SU-DHL-6 (cell line): ENCODE measurements around the gene PDCD10.

Source experiments
- CTCF ChIP-seq: fragments of 200-600 bp; sonication (generic); IDR thresholded peaks from one replicate; pipeline ENCODE4 v1.5.1; 2017; ENCODE audit warnings: antibody characterized with exemption, mild to moderate bottlenecking, low read length, moderate library complexity; ENCODE audit not compliant: insufficient read depth, poor library complexity, severe bottlenecking
- EZH2phosphoT487 ChIP-seq: fragments of 200-600 bp; sonication (generic), shearing (Covaris generic); conservative IDR thresholded peaks from 2 replicates; pipeline ENCODE4 v1.6.1; 2018; ENCODE audit warnings: mild to moderate bottlenecking, antibody characterized with exemption, low read length, moderate library complexity, mixed read lengths

- TF ChIP-seq CTCF, result no peak
- no peak for TF ChIP-seq EZH2phosphoT487
Measured at GRCh38 chr3:167657684-167658225, 76.9 kb downstream of the PDCD10 start.
